ENCODE data around the gene PRSS57. TPM values are rescaled to one million over a fixed set of nuclear protein-coding genes. Genes with fewer than 3 reads are reported as not detected.
"Not testable (repeated sequence)": the region's sequence is repeated elsewhere in the genome, so short reads cannot be mapped to it uniquely, and the experiment has no call there.

Gene PRSS57
- total RNA-seq, 1 experiment from 2014 or later: not detected

- peak overlapping the region; percentile 33 for H3K4me3 ChIP-seq (ENCODE audit: low read depth, low read length, poor library complexity, severe bottlenecking)
- CTCF ChIA-PET: interaction anchor here (1.3 kb wide), 1 partner anchor 58 kb away, joined by 4 read pairs; no protein-coding TSS in a partner anchor
- H3K4me1 ChIP-seq (ENCODE audit: insufficient read depth, low read length, poor library complexity, severe bottlenecking): peaks cover 27% of the 10 kb centered on the region
- TF ChIP-seq EZH2 (IDR thresholded peaks at IDR 0.05; ENCODE audit: borderline replicate concordance, low read depth, low read length, poor library complexity, severe bottlenecking): no peak
- TF ChIP-seq, protein P1, sequence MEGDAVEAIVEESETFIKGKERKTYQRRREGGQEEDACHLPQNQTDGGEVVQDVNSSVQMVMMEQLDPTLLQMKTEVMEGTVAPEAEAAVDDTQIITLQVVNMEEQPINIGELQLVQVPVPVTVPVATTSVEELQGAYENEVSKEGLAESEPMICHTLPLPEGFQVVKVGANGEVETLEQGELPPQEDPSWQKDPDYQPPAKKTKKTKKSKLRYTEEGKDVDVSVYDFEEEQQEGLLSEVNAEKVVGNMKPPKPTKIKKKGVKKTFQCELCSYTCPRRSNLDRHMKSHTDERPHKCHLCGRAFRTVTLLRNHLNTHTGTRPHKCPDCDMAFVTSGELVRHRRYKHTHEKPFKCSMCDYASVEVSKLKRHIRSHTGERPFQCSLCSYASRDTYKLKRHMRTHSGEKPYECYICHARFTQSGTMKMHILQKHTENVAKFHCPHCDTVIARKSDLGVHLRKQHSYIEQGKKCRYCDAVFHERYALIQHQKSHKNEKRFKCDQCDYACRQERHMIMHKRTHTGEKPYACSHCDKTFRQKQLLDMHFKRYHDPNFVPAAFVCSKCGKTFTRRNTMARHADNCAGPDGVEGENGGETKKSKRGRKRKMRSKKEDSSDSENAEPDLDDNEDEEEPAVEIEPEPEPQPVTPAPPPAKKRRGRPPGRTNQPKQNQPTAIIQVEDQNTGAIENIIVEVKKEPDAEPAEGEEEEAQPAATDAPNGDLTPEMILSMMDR (conservative IDR thresholded peaks at IDR 0.05; ENCODE audit: low read depth, low read length): no peak
- no TSS peak for BruUV-seq (replicated peaks)
- no peak for DNase-seq (ENCODE audit: low spot score)
- intact Hi-C loops (cut with micrococcal nuclease; ENCODE audit: unreplicated experiment): no loop called here
- H3K27ac ChIP-seq (ENCODE audit: low read depth, low read length, poor library complexity, severe bottlenecking): no peak overlapping the region
- no peaks in the 10 kb centered on the region for H3K36me3 ChIP-seq (ENCODE audit: insufficient read depth, low read length, poor library complexity, severe bottlenecking)
- H3K27me3 ChIP-seq (replicated peaks; ENCODE audit: insufficient read depth, low read depth, low read length, poor library complexity): peaks cover 7% of the 10 kb centered on the region
- H3K9me3 ChIP-seq (ENCODE audit: low read depth, low read length, poor library complexity, severe bottlenecking): no peaks in the 10 kb centered on the region
- POLR2A ChIA-PET (ENCODE audit: low non-redundant PET): interaction anchor here (0.6 kb wide), 1 partner anchor 23 kb away, joined by 3 read pairs; no protein-coding TSS in a partner anchor
Observed at GRCh38 chr19:676007-676338, 19.3 kb downstream of the PRSS57 start.

DNA sequence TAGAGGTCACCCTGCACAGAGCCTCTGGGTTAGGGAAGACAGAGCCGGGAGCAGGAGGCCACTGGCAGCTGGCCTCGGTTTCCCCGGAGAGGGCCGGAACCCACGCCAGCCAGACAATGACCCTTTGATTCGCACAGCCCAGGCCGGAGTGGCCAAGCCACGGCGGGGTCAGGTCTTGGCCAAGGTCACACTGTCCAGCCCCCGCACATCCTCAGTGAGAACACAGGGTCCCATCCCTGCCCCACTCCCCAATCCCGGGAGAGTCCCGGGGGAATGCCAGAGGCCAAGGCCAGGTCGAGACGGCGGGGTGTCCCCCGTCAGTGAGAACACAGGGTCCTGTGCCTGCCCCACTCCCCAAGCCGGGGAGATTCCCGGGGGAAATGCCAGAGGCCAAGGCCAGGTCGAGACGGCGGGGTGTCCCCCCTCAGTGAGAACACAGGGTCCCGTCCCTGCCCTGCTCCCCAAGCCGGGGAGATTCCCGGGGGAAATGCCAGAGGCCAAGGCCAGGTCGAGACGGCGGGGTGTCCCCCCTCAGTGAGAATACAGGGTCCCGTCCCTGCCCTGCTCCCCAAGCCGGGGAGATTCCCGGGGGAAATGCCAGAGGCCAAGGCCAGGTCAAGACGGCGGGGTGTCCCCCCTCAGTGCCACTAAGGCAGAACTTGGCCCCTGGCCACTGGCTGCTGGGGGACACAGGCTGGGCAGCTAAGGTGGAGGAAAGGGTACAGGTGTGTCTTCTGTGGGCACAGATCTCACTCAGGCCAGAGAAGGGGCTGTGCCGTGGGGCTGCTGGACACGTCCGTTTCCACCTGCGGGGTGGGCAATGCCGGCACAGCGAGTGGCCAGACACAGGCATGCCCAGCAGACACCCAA lies 20.7 kb downstream of the PRSS57 start:
- intact Hi-C loops (cut with micrococcal nuclease; ENCODE audit: unreplicated experiment): no loop called here
- POLR2A ChIA-PET (ENCODE audit: low non-redundant PET): no interaction called here
- BruUV-seq (replicated peaks): no TSS peak
- H3K4me1 ChIP-seq (ENCODE audit: insufficient read depth, low read length, poor library complexity, severe bottlenecking): peaks cover 27% of the 10 kb centered on the region
- no peak for DNase-seq (ENCODE audit: low spot score)
- peaks cover 7% of the 10 kb centered on the region for H3K27me3 ChIP-seq (replicated peaks; ENCODE audit: insufficient read depth, low read depth, low read length, poor library complexity)
- TF ChIP-seq, protein P1 (conservative IDR thresholded peaks at IDR 0.05; ENCODE audit: low read depth, low read length): no peak
- TF ChIP-seq EZH2 (IDR thresholded peaks at IDR 0.05; ENCODE audit: borderline replicate concordance, low read depth, low read length, poor library complexity, severe bottlenecking): no peak
- H3K9me3 ChIP-seq (ENCODE audit: low read depth, low read length, poor library complexity, severe bottlenecking): no peaks in the 10 kb centered on the region
- no peak overlapping the region for H3K4me3 ChIP-seq (ENCODE audit: low read depth, low read length, poor library complexity, severe bottlenecking)
- no peaks in the 10 kb centered on the region for H3K36me3 ChIP-seq (ENCODE audit: insufficient read depth, low read length, poor library complexity, severe bottlenecking)
- CTCF ChIA-PET: interaction anchor here (1.3 kb wide), 1 partner anchor 60 kb away, joined by 4 read pairs; no protein-coding TSS in a partner anchor
- no peak overlapping the region for H3K27ac ChIP-seq (ENCODE audit: low read depth, low read length, poor library complexity, severe bottlenecking)

DNA sequence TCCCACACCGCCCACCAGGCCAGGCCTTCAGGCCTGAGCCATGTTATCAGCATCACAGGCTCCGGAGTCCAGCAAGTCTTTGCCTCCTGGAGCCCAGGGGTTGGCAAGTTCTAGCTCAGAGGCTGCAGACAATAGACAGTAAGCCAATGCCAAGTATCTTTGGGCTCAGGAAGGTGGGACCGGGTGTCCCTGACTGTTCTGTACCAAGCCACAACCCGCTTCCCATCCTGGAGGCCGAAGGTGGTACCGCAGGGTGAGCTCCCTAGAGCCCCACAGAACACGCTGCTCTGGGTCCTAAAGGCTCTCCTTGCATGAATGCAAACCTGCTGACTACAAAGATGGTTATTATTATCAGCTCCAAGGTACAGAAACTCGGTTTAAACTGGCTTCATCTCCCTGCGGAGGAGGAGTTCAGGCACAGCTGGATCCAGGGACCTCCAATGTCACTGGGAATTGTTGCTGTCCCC lies 24.6 kb downstream of the PRSS57 start:
- POLR2A ChIA-PET (ENCODE audit: low non-redundant PET): no interaction called here
- no peak for TF ChIP-seq EZH2 (IDR thresholded peaks at IDR 0.05; ENCODE audit: borderline replicate concordance, low read depth, low read length, poor library complexity, severe bottlenecking)
- TF ChIP-seq, protein P1 (conservative IDR thresholded peaks at IDR 0.05; ENCODE audit: low read depth, low read length): no peak
- intact Hi-C loops (cut with micrococcal nuclease; ENCODE audit: unreplicated experiment): no loop called here
- H3K36me3 ChIP-seq (ENCODE audit: insufficient read depth, low read length, poor library complexity, severe bottlenecking): no peaks in the 10 kb centered on the region
- no peaks in the 10 kb centered on the region for H3K9me3 ChIP-seq (ENCODE audit: low read depth, low read length, poor library complexity, severe bottlenecking)
- DNase-seq (ENCODE audit: low spot score): no peak
- no TSS peak for BruUV-seq (replicated peaks)
- no peaks in the 10 kb centered on the region for H3K27me3 ChIP-seq (replicated peaks; ENCODE audit: insufficient read depth, low read depth, low read length, poor library complexity)
- CTCF ChIA-PET: interaction anchor here (0.6 kb wide), 1 partner anchor 13 kb away, joined by 12 read pairs; no protein-coding TSS in a partner anchor
- H3K27ac ChIP-seq (ENCODE audit: low read depth, low read length, poor library complexity, severe bottlenecking): no peak overlapping the region
- peaks cover 5% of the 10 kb centered on the region for H3K4me1 ChIP-seq (ENCODE audit: insufficient read depth, low read length, poor library complexity, severe bottlenecking)
- no peak overlapping the region for H3K4me3 ChIP-seq (ENCODE audit: low read depth, low read length, poor library complexity, severe bottlenecking)

- CTCF ChIA-PET: interaction anchor here (1.2 kb wide), 1 partner anchor 12 kb away, joined by 3 read pairs; no protein-coding TSS in a partner anchor
- H3K36me3 ChIP-seq (ENCODE audit: insufficient read depth, low read length, poor library complexity, severe bottlenecking); H3K27ac ChIP-seq (ENCODE audit: low read depth, low read length, poor library complexity, severe bottlenecking); H3K4me3 ChIP-seq (ENCODE audit: low read depth, low read length, poor library complexity, severe bottlenecking); DNase-seq (ENCODE audit: low spot score); H3K4me1 ChIP-seq (ENCODE audit: insufficient read depth, low read length, poor library complexity, severe bottlenecking); H3K27me3 ChIP-seq (replicated peaks; ENCODE audit: insufficient read depth, low read depth, low read length, poor library complexity); POLR2A ChIA-PET (ENCODE audit: low non-redundant PET); BruUV-seq (replicated peaks); H3K9me3 ChIP-seq (ENCODE audit: low read depth, low read length, poor library complexity, severe bottlenecking): not testable (repeated sequence)
- intact Hi-C loops (cut with micrococcal nuclease; ENCODE audit: unreplicated experiment): loop anchor here (10.0 kb wide), 1 partner anchor 246 kb away; the partner anchor contains the start of genes KISS1R and R3HDM4
Observed at GRCh38 chr19:668675-669434, 26.4 kb downstream of the PRSS57 start.

Measured in A673 (cell line).